IMR-90 (cell line): ENCODE measurements around the gene LEPR. TPM values are rescaled to one million over a fixed set of nuclear protein-coding genes. Genes with fewer than 3 reads are reported as not detected.

Experiments used
- ATAC-seq: fragments of 200-7000 bp; cut with Tn5 transposase; 2 replicates; pipeline ENCODE4 v1.9.1; 2020; ENCODE audit warnings: low read depth, mild to moderate bottlenecking, moderate library complexity
- BruUV-seq: library from RNA; stranded (reverse); fragments of 400-500 nt; replicated peaks from 2 replicates; lab custom pipeline; 2021; lab: Mats Ljungman, UMichigan
- CTCF ChIA-PET: fragments of 300-600 bp; formaldehyde crosslinking; extraction: SDS; loops from one replicate; lab custom pipeline; 2021; ENCODE audit warnings: antibody characterized with exemption; lab: Yijun Ruan, JAX
- POLR2A ChIA-PET: fragments of 300-600 bp; sonication (Branson Sonifier 250); formaldehyde crosslinking; loops from one replicate; lab custom pipeline; 2022; ENCODE audit warnings: antibody characterized with exemption; ENCODE audit not compliant: unreplicated experiment; lab: Charles Lee
- DNase-seq: peaks from one replicate; pipeline ENCODE4 v3.0.0; 2013
- H2AFZ ChIP-seq: replicated peaks from 2 replicates; pipeline ENCODE3; 2013; ENCODE audit warnings: low read length, mild to moderate bottlenecking; ENCODE audit not compliant: poor library complexity
- H2AK5ac ChIP-seq: 2 replicates; pipeline ENCODE4 v1.6.1; 2013; ENCODE audit warnings: low read depth, low read length, inconsistent platforms
- H2AK9ac ChIP-seq: replicated peaks from 2 replicates; pipeline ENCODE3; 2013; ENCODE audit warnings: mild to moderate bottlenecking, low read depth, low read length, moderate library complexity; ENCODE audit not compliant: poor library complexity
- H2BK120ac ChIP-seq: 2 replicates; pipeline ENCODE4 v1.6.1; 2013; ENCODE audit warnings: low read depth, low read length, inconsistent platforms
- H2BK15ac ChIP-seq: 3 replicates; pipeline ENCODE4 v1.6.1; 2013; ENCODE audit warnings: low read depth, low read length, inconsistent platforms
- H2BK20ac ChIP-seq: 2 replicates; pipeline ENCODE4 v1.6.1; 2013; ENCODE audit warnings: low read depth, mild to moderate bottlenecking, inconsistent platforms, low read length, moderate library complexity
- H2BK5ac ChIP-seq: 2 replicates; pipeline ENCODE4 v1.6.1; 2013; ENCODE audit warnings: mild to moderate bottlenecking, low read depth, low read length, inconsistent platforms; ENCODE audit not compliant: poor library complexity, severe bottlenecking
- H3K14ac ChIP-seq: replicated peaks from 2 replicates; pipeline ENCODE4 v1.6.1; 2013; ENCODE audit warnings: low read depth, low read length, inconsistent platforms
- H3K18ac ChIP-seq: 2 replicates; pipeline ENCODE4 v1.6.1; 2013; ENCODE audit warnings: low read depth, low read length, control low read depth
- H3K23ac ChIP-seq: 2 replicates; pipeline ENCODE4 v1.6.1; 2013; ENCODE audit warnings: low read depth, low read length, inconsistent platforms
- H3K27ac ChIP-seq: 2 replicates; pipeline ENCODE4 v1.5.1; 2013; ENCODE audit warnings: mild to moderate bottlenecking, control low read depth, low read length; ENCODE audit not compliant: insufficient read depth
- H3K27me3 ChIP-seq: 2 replicates; pipeline ENCODE4 v1.6.1; 2013; ENCODE audit warnings: low read length; ENCODE audit not compliant: control insufficient read depth, insufficient read depth
- H3K36me3 ChIP-seq: 2 replicates; pipeline ENCODE4 v1.6.1; 2013; ENCODE audit warnings: low read length, mixed read lengths; ENCODE audit not compliant: control insufficient read depth, insufficient read depth
- H3K4ac ChIP-seq: 2 replicates; pipeline ENCODE4 v1.6.1; 2013; ENCODE audit warnings: low read depth, low read length, inconsistent platforms
- H3K4me1 ChIP-seq: 2 replicates; pipeline ENCODE4 v1.6.1; 2013; ENCODE audit warnings: low read length, mixed read lengths; ENCODE audit not compliant: control insufficient read depth, insufficient read depth
- H3K4me2 ChIP-seq: 2 replicates; pipeline ENCODE4 v1.6.1; 2013; ENCODE audit warnings: low read depth, mild to moderate bottlenecking, control low read depth, low read length, moderate library complexity
- H3K4me3 ChIP-seq: 2 replicates; pipeline ENCODE4 v1.5.1; 2013; ENCODE audit warnings: low read depth, mild to moderate bottlenecking, control low read depth, low read length, moderate library complexity; ENCODE audit not compliant: insufficient read depth
- H3K56ac ChIP-seq: 2 replicates; pipeline ENCODE4 v1.6.1; 2013; ENCODE audit warnings: low read length, inconsistent platforms; ENCODE audit not compliant: insufficient read depth; ENCODE audit errors: extremely low read depth
- H3K79me1 ChIP-seq, 2 experiments: 2 replicates each; pipeline ENCODE4 v1.6.1; 2013; ENCODE audit warnings: low read length in 2 of 2, inconsistent platforms in 1 of 2, low read depth in 1 of 2
- H3K9ac ChIP-seq: 2 replicates; pipeline ENCODE4 v1.6.1; 2013; ENCODE audit warnings: low read depth, low read length, control low read depth
- H3K9me1 ChIP-seq: 2 replicates; pipeline ENCODE4 v1.6.1; 2013; ENCODE audit warnings: low read length, inconsistent platforms; ENCODE audit not compliant: insufficient read depth
- H3K9me3 ChIP-seq: 2 replicates; pipeline ENCODE4 v1.6.1; 2013; ENCODE audit warnings: low read length; ENCODE audit not compliant: control insufficient read depth, insufficient read depth
- H4K20me1 ChIP-seq: 2 replicates; pipeline ENCODE4 v1.6.1; 2013; ENCODE audit warnings: low read length, inconsistent platforms; ENCODE audit not compliant: insufficient read depth
- H4K5ac ChIP-seq: 2 replicates; pipeline ENCODE4 v1.6.1; 2013; ENCODE audit warnings: mild to moderate bottlenecking, low read depth, low read length, control low read depth
- H4K8ac ChIP-seq, 2 experiments: 2 replicates each; pipeline ENCODE4 v1.6.1; 2013; ENCODE audit warnings: low read depth in 2 of 2, low read length in 2 of 2, control low read depth in 1 of 2, inconsistent platforms in 1 of 2
- H4K91ac ChIP-seq: 2 replicates; pipeline ENCODE4 v1.6.1; 2013; ENCODE audit warnings: low read depth, low read length, inconsistent platforms; ENCODE audit not compliant: insufficient read depth
- BHLHE40 ChIP-seq: fragments of 150-350 bp; IDR thresholded peaks from 2 replicates; pipeline ENCODE4 v1.6.1; 2016; ENCODE audit warnings: mild to moderate bottlenecking, low read depth, low read length
- CTCF ChIP-seq: conservative IDR thresholded peaks from 2 replicates; pipeline ENCODE4 v1.5.1; 2012; ENCODE audit warnings: mild to moderate bottlenecking, low read depth, low read length, improper control_type of control experiment
- ELK1 ChIP-seq: fragments of 150-350 bp; IDR thresholded peaks from 2 replicates; pipeline ENCODE4 v1.6.1; 2016; ENCODE audit warnings: low read depth, mild to moderate bottlenecking, low read length, moderate library complexity, borderline replicate concordance
- FOS ChIP-seq: fragments of 150-350 bp; IDR thresholded peaks from 2 replicates; pipeline ENCODE4 v1.6.1; 2016; ENCODE audit warnings: low read depth, low read length
- MAFK ChIP-seq: IDR thresholded peaks from 2 replicates; pipeline ENCODE4 v1.6.1; 2012; ENCODE audit warnings: low read depth, low read length, improper control_type of control experiment
- RCOR1 ChIP-seq: IDR thresholded peaks from 2 replicates; pipeline ENCODE4 v1.6.1; 2012; ENCODE audit warnings: mild to moderate bottlenecking, low read length, improper control_type of control experiment; ENCODE audit not compliant: insufficient replicate concordance
- RFX5 ChIP-seq: IDR thresholded peaks from 2 replicates; pipeline ENCODE4 v1.8.0; 2012; ENCODE audit warnings: low read depth, mild to moderate bottlenecking, low read length, moderate library complexity
- WGBS, 2 experiments: methylation state at CpG; one replicate each; pipeline versions ENCODE4 v1.1.5 to v1.1.7; 2013; ENCODE audit warnings: missing lambda C conversion rate in 2 of 2; ENCODE audit not compliant: insufficient read length in 1 of 2; ENCODE audit errors: extremely low coverage in 2 of 2; 5-methylcytosine and 5-hydroxymethylcytosine counted together
- dilution Hi-C: fragments of 300-500 bp; cut with HindIII; formaldehyde crosslinking; loops from one replicate; pipeline ENCODE4 v1.14.3; 2018; ENCODE audit warnings: low sequenced_read_pairs; ENCODE audit not compliant: unreplicated experiment
- in situ Hi-C: fragments of 300-500 bp; cut with MboI; formaldehyde crosslinking; loops from 3 replicates; pipeline ENCODE4 v1.14.3; 2019; ENCODE audit warnings: low sequenced_read_pairs, inconsistent platforms, mixed read lengths
- intact Hi-C: fragments of 100-400 bp; cut with micrococcal nuclease; formaldehyde crosslinking; loops from 2 replicates; pipeline ENCODE4 v1.10.0; 2022
- polyA plus RNA-seq, 3 experiments: library from polyadenylated mRNA; depleted of rRNA; stranded (reverse); fragments of >200 nt; gene quantifications; 2 replicates each; pipeline ENCODE4 v1.2.3, GENCODE V29; 2012; ENCODE audit warnings: low replicate concordance in 1 of 3
- total RNA-seq: library from RNA; depleted of rRNA; stranded (reverse); fragments of >200 nt; gene quantifications from 2 replicates; pipeline ENCODE4 v1.2.3, GENCODE V29; 2012

Gene LEPR
- total and polyA plus RNA-seq, 2 of the 4 experiments (the other 2 are of a cell fraction), result 2.1 to 8.8 TPM

- dilution Hi-C loops, result no loop called here
- Histone ChIP-seq H3K4me1 (peaks cover 10% of the 10 kb centered on the region), H2BK20ac (no peak overlapping the region), H4K5ac (no peak overlapping the region), H3K9ac (no peak overlapping the region), H4K91ac (no peak overlapping the region), H2AK9ac (no peak overlapping the region), H3K9me1 (0 out of 2 replicates have a peak, but pooled peaks cover 3% of the 10 kb centered on the region), H4K20me1 (no peaks in the 10 kb centered on the region), H3K27ac (no peak overlapping the region), H2AFZ (no peak overlapping the region), H3K27me3 (no peaks in the 10 kb centered on the region), H3K4me2 (no peak overlapping the region), H2AK5ac (no peak overlapping the region), H3K14ac (no peak overlapping the region), H3K79me1 (peaks cover 0 to 10% of the 10 kb centered on the region in 2 experiments; a peak in 2 of 4 replicates), H3K18ac (no peak overlapping the region), H3K56ac (no peak overlapping the region), H3K4ac (no peak overlapping the region), H4K8ac (no peak overlapping the region), H3K23ac (no peak overlapping the region), H3K9me3 (no peaks in the 10 kb centered on the region), H2BK5ac (no peak overlapping the region), H2BK15ac (no peak overlapping the region), H2BK120ac (no peak overlapping the region), H3K36me3 (peaks cover 9% of the 10 kb centered on the region), H3K4me3 (no peak overlapping the region)
- TF ChIP-seq FOS, result no peak
- TF ChIP-seq MAFK, result no peak
- no peak for TF ChIP-seq BHLHE40
- no peak for TF ChIP-seq CTCF
- no peak for TF ChIP-seq ELK1
- no peak for TF ChIP-seq RFX5
- TF ChIP-seq RCOR1, result no peak
- ChIA-PET CTCF (no interaction called here), POLR2A (no interaction called here)
- BruUV-seq, result no TSS peak
- DNase-seq (no peak), ATAC-seq (no peak)
- 80 to 100% methylated on average over 1 to 2 of the region's 7 CpGs for WGBS, 2 experiments
- in situ Hi-C loops, result no loop called here
- intact Hi-C loops, result no loop called here
Observed at GRCh38 chr1:65437616-65438015, 17.1 kb downstream of the LEPR start.
